GM19455 (cell line): ENCODE measurements around the gene TPK1.
"Not testable (repeated sequence)": the region's sequence is repeated elsewhere in the genome, so short reads cannot be mapped to it uniquely, and the experiment has no call there.

Source experiments
- ATAC-seq: cut with Tn5 transposase; IDR thresholded peaks from one replicate; pipeline ENCODE4 v1.9.1; 2021; ENCODE audit not compliant: unreplicated experiment

TPK1 gene

GRCh38 chr7:144649120-144649519, 186.7 kb downstream of the TPK1 start:
- ATAC-seq = peak; percentile 82

- ATAC-seq = no peak
Measured at GRCh38 chr7:144641389-144642044, 194.3 kb downstream of the TPK1 start.

- ATAC-seq = no peak
Measured at GRCh38 chr7:144632724-144633123, 203.1 kb downstream of the TPK1 start.

- no peak for ATAC-seq
Measured at GRCh38 chr7:144629598-144629997, 206.3 kb downstream of the TPK1 start.

- no peak for ATAC-seq
Measured at GRCh38 chr7:144629011-144629410, 206.8 kb downstream of the TPK1 start.

GRCh38 chr7:144628176-144628575, 207.7 kb downstream of the TPK1 start:
- no peak for ATAC-seq

GRCh38 chr7:144622745-144623144, 213.1 kb downstream of the TPK1 start:
- ATAC-seq = no peak

- no peak for ATAC-seq
Measured at GRCh38 chr7:144606261-144606660, 229.6 kb downstream of the TPK1 start.

GRCh38 chr7:144596953-144597352, 238.9 kb downstream of the TPK1 start:
- no peak for ATAC-seq

GRCh38 chr7:144594580-144594979, 241.3 kb downstream of the TPK1 start:
- no peak for ATAC-seq

- ATAC-seq = no peak
Measured at GRCh38 chr7:144588559-144589051, 247.2 kb downstream of the TPK1 start.

- no peak for ATAC-seq
Measured at GRCh38 chr7:144587701-144588100, 248.2 kb downstream of the TPK1 start.

GRCh38 chr7:144584726-144585125, 251.1 kb downstream of the TPK1 start:
- ATAC-seq = no peak

GRCh38 chr7:144579687-144580086, 256.2 kb downstream of the TPK1 start:
- ATAC-seq = no peak

- ATAC-seq = no peak
Measured at GRCh38 chr7:144575456-144575855, 260.4 kb downstream of the TPK1 start.

GRCh38 chr7:144574753-144575152, 261.1 kb downstream of the TPK1 start:
- not testable (repeated sequence) for ATAC-seq

GRCh38 chr7:144568233-144568632, 267.6 kb downstream of the TPK1 start:
- no peak for ATAC-seq

GRCh38 chr7:144565586-144565985, 270.3 kb downstream of the TPK1 start:
- no peak for ATAC-seq

- ATAC-seq = no peak
Measured at GRCh38 chr7:144549861-144550260, 286.0 kb downstream of the TPK1 start.

GRCh38 chr7:144548556-144548955, 287.3 kb downstream of the TPK1 start:
- ATAC-seq = no peak

GRCh38 chr7:144547888-144548287, 288.0 kb downstream of the TPK1 start:
- ATAC-seq = no peak

- no peak for ATAC-seq
Measured at GRCh38 chr7:144546782-144547181, 289.1 kb downstream of the TPK1 start.

- ATAC-seq = no peak
Measured at GRCh38 chr7:144545330-144545729, 290.5 kb downstream of the TPK1 start.
